ENCODE data around the gene DCAF11. TPM values are rescaled to one million over a fixed set of nuclear protein-coding genes. Genes with fewer than 3 reads are reported as not detected.

Gene DCAF11
- total and polyA plus RNA-seq, 2 of the 13 experiments (the other 11 are each of a cell fraction or from before 2014, with no cell fraction given) = 150 to 257 TPM

DNA sequence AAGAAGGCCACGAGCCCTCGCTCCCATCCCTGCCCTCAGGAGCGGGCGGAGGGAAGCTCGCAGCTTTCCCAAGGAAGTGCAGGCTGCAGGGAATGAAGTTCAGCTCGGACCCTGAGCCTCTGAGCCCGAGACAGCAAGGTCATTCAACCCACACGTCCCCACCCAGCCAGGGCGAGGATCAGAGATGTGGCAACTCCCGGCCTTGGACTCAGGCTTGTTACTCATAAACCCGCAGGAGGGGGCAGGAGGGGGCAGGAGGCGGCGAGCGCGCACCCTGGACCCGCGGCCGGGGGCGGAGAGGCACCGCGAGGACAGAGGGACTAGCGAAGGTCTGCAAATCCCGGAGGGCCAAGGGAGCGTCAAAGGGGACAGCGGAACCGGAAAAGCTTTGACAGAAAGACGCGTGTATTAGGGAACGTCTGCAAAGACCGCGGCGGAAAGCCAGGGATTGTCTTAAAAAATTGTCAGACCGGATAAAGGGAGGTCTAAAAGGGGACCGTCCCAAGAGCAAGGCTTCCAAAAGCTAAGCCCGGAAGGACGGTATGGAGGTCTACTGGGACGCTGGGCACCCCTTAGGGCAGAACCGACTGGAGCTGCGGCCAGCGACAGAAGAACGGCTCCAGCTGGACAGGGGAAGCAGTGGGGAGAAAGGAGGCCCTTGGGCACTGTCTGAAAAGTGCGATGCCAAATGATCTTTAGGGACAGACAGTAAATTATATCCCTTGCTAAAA lies 611 bp upstream of the DCAF11 start (continued):
- TF ChIP-seq CBX5 (CRISPR knock-in tag; IDR thresholded peaks at IDR 0.05; ENCODE audit: borderline replicate concordance) (peak; percentile 99), SUZ12 (IDR thresholded peaks at IDR 0.05; ENCODE audit: low read depth, low read length) (no peak), RARG (CRISPR knock-in tag; IDR thresholded peaks at IDR 0.05; ENCODE audit: low read depth) (0 out of 2 replicates have a peak, but pooled peaks have one; percentile 3), NBN (conservative IDR thresholded peaks at IDR 0.05) (0 out of 2 replicates have a peak, but pooled peaks have one; percentile 15), KLF11 (CRISPR knock-in tag; IDR thresholded peaks at IDR 0.05) (peak; percentile 97), ZNF180 (CRISPR knock-in tag; IDR thresholded peaks at IDR 0.05; ENCODE audit: borderline replicate concordance, low read depth) (no peak; the same call in 1 of the 2 replicates), MXI1 (IDR thresholded peaks at IDR 0.05; ENCODE audit: borderline replicate concordance, low read depth, low read length) (peak; percentile 93; the same call in 2 of the 3 replicates), RFXANK (CRISPR knock-in tag; IDR thresholded peaks at IDR 0.05) (peak; percentile 95), PAF1 (CRISPR knock-in tag; IDR thresholded peaks at IDR 0.05) (no peak; the same call in none of the 2 replicates), NFYB (CRISPR knock-in tag; IDR thresholded peaks at IDR 0.05) (peak; percentile 53), HMG20B (CRISPR knock-in tag; conservative IDR thresholded peaks at IDR 0.05) (peak; percentile 93), SMC3 (IDR thresholded peaks at IDR 0.05; ENCODE audit: low read length) (peak; percentile 16; the same call in 1 of the 2 replicates), HNRNPUL1 (IDR thresholded peaks at IDR 0.05; ENCODE audit: low read depth, low read length) (peak; percentile 59; the same call in 1 of the 2 replicates), CHD2 (IDR thresholded peaks at IDR 0.05; ENCODE audit: low read depth, low read length) (peak; percentile 84), ISL2 (CRISPR knock-in tag; IDR thresholded peaks at IDR 0.05) (peak; percentile 95), SPEN (CRISPR knock-in tag; IDR thresholded peaks at IDR 0.05; ENCODE audit: low read depth) (peak; percentile 99), NAIF1 (CRISPR knock-in tag; IDR thresholded peaks at IDR 0.05; ENCODE audit: borderline replicate concordance) (no peak), AGO2 (optimal IDR thresholded peaks at IDR 0.05; ENCODE audit: low read depth, low read length) (peak; percentile 91), ZIK1 (CRISPR knock-in tag; IDR thresholded peaks at IDR 0.05; ENCODE audit: borderline replicate concordance, low read depth) (peak; percentile 98), ZNF350 (CRISPR knock-in tag; IDR thresholded peaks at IDR 0.05; ENCODE audit: borderline replicate concordance, low read depth) (peak; percentile 100), PHF21A (CRISPR knock-in tag; IDR thresholded peaks at IDR 0.05) (no peak), ZNF563 (CRISPR knock-in tag; IDR thresholded peaks at IDR 0.05) (peak; percentile 92)
- TF ChIP-seq, protein P1, sequence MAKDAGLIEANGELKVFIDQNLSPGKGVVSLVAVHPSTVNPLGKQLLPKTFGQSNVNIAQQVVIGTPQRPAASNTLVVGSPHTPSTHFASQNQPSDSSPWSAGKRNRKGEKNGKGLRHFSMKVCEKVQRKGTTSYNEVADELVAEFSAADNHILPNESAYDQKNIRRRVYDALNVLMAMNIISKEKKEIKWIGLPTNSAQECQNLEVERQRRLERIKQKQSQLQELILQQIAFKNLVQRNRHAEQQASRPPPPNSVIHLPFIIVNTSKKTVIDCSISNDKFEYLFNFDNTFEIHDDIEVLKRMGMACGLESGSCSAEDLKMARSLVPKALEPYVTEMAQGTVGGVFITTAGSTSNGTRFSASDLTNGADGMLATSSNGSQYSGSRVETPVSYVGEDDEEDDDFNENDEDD (CRISPR knock-in tag; IDR thresholded peaks at IDR 0.05; ENCODE audit: borderline replicate concordance) = peak; percentile 95; the same call in 1 of the 2 replicates
- TF ChIP-seq, protein P2, sequence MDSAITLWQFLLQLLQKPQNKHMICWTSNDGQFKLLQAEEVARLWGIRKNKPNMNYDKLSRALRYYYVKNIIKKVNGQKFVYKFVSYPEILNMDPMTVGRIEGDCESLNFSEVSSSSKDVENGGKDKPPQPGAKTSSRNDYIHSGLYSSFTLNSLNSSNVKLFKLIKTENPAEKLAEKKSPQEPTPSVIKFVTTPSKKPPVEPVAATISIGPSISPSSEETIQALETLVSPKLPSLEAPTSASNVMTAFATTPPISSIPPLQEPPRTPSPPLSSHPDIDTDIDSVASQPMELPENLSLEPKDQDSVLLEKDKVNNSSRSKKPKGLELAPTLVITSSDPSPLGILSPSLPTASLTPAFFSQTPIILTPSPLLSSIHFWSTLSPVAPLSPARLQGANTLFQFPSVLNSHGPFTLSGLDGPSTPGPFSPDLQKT (CRISPR knock-in tag; IDR thresholded peaks at IDR 0.05; ENCODE audit: borderline replicate concordance) = peak; percentile 66; the same call in 1 of the 2 replicates
- TF ChIP-seq, protein P3, sequence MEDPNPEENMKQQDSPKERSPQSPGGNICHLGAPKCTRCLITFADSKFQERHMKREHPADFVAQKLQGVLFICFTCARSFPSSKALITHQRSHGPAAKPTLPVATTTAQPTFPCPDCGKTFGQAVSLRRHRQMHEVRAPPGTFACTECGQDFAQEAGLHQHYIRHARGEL (CRISPR knock-in tag; IDR thresholded peaks at IDR 0.05) = peak; percentile 38
- TF ChIP-seq, protein P4, sequence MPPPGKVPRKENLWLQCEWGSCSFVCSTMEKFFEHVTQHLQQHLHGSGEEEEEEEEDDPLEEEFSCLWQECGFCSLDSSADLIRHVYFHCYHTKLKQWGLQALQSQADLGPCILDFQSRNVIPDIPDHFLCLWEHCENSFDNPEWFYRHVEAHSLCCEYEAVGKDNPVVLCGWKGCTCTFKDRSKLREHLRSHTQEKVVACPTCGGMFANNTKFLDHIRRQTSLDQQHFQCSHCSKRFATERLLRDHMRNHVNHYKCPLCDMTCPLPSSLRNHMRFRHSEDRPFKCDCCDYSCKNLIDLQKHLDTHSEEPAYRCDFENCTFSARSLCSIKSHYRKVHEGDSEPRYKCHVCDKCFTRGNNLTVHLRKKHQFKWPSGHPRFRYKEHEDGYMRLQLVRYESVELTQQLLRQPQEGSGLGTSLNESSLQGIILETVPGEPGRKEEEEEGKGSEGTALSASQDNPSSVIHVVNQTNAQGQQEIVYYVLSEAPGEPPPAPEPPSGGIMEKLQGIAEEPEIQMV (CRISPR knock-in tag; IDR thresholded peaks at IDR 0.05; ENCODE audit: low read depth) = peak; percentile 87
